ENCODE data around the gene TP63.

GRCh38 chr3:189822726-189823125 lies 191.5 kb downstream of the TP63 start:
- TF ChIP-seq CTCF (IDR thresholded peaks at IDR 0.05) (no peak), POLR2A (IDR thresholded peaks at IDR 0.05) (no peak)

Measured in Peyer's patch (tissue), 4 donors.